ENCODE data around the gene PLXNC1. TPM values are rescaled to one million over a fixed set of nuclear protein-coding genes. Genes with fewer than 3 reads are reported as not detected.

Gene PLXNC1
- total RNA-seq, 1 donor from 2014 or later = 39.5 TPM

DNA sequence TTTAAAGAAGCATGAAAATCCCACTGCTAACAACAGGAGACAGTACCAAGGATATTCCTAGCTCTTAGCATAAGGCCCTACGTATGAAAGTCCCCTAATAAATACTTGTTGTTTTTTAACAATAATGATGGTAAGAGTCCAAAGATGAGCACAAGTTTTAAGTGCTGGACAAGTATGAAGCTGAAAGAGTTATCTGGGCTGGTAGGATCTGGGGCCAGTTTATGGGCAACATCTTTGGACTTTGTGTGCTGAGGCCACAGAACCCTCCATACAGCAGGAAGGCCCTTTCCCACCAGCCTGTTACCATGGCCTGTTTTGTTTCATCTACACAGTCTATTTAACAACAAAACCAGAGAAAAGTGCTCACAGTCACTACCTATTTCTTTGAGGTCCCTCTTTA is 12.5 kb upstream of the PLXNC1 start:
- no peak for DNase-seq

DNA sequence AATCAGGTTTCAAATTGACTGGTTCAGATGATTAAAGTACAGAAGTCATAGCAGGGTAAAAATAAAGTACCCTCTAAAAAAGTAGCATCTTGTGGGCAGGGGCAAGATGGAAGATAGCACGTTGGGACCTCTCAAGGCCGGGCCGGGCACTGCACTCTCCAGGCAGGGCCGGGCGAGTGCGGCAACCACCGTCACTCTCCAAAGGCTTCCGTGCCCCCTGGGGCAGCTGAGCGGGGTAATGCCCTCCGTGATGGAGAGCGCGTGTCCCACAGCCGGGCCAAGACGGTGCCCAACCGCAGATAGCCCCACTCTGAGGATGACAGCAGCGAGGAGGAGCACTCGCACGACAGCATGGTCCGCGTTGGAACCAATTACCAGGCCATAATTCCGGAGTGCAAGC is 8.6 kb upstream of the PLXNC1 start:
- DNase-seq = no peak

- DNase-seq = no peak
These were observed 7.8 kb upstream of the PLXNC1 start for GRCh38 chr12:94140556-94140955.

DNA sequence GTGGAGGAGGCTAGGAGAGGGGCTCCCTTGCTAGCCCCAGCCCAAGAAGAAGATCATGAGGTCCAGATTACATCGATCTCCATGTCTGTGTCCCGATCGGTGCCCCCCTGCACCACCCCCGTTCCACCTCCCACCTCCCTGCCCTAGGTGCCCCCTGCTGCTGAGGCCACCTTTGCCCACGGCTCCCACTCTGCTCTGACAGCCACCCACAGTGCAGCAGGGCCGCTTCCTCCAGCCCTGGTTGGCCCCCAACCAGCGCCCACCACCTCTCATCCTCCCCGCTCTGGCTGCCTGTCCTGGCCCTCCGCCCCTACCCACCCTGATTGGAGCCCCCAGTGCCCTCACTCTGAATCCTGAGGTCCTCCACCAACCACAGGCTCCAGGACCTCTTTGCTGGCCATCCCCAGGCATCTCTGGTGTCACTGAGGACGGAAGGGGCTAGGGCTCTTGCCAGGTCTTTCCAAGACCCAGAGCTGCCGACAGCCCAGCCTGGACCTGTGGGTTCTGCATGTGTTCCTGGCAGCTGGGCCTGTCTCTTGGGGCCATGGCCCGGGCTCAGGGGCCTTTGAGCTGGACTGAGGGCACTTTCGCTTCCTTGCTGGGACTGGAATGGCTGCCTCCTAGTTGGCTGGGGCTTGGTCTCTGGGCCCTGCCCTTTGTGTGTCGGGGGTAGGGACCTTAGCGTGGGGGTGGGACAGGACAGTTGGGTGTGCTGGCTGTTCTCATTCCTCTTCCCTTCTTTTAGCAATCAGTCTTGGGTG is 7.2 kb upstream of the PLXNC1 start:
- no peak for DNase-seq

- DNase-seq = no peak
These were observed 6.5 kb upstream of the PLXNC1 start for GRCh38 chr12:94141892-94142291.

DNA sequence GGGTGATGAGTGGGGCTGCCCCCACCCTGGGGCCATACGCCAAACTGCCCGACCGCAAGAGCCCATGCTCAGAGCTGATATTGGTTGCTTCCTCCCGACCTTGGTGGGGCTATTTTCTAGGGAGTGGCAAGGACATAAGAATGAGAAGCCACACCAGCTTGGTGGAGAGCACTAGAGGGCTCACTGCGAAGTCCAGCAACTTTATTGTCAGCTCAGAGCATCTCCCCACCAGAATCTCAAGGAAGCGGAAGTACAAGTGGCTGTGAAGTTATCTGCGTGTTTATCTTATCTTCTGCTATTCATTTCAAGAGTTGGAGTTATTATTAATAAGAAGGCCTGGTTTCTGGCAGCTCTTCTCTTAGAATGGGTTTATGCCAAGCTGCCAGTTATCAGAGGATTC is 4.9 kb upstream of the PLXNC1 start:
- no peak for DNase-seq

GRCh38 chr12:94143951-94144350 is 4.4 kb upstream of the PLXNC1 start:
- DNase-seq = no peak

DNA sequence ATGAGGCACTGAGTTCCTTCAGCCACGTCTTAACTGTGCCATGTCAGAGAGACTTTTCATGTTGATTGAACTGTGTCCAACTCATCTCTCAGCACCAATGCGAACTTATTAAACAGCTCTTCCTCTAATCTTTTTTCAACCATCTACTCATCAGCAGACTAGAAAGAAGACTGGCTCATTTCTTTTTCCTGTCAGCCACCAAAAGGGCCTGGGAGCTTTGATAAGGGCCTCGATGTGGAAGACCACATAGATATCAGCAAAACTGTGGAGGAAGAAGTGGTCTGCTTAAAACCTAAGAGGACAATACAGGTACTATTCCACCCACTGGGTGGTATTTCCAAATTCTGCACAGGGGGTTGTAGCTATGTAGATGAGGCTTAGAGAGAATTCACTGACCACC is 3.6 kb upstream of the PLXNC1 start:
- no peak for DNase-seq

GRCh38 chr12:94145191-94145983 is 3.0 kb upstream of the PLXNC1 start:
- no peak for DNase-seq

DNA sequence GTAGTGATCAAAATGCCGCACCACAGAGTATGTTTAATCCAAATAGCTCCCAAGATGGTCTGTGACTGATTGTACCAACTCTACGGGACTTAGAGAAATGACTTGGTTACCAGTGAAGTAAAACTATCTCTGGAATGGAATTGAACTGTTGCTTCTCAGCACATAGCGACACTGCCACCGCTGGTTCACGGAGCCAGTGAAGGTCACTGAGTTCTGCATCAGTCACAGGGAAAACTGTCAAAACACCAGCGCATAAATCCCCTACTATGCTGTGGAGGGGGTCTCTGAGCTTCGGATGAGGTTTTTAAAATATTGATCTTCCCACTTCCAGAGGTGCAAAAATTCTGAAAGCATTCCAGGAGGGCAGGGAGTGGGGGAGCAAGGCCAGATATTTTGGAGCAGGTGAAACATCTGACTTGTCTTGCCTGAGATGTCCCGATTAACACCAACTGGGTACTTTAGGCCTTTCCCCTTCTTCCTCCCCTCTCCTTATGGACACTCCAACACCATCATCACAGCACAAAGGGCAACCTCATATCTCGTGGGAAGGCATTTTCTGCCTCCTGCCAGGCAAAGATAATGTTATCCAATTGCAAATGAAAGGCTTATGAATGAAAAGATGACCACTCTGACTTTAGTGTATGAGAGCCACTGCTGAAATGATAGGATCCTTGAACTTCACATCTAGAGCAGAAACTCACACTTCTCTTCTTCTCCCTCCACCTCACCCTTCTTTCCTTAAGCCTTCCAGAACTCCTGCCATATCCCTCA is 2.0 kb upstream of the PLXNC1 start:
- no peak for DNase-seq

DNA sequence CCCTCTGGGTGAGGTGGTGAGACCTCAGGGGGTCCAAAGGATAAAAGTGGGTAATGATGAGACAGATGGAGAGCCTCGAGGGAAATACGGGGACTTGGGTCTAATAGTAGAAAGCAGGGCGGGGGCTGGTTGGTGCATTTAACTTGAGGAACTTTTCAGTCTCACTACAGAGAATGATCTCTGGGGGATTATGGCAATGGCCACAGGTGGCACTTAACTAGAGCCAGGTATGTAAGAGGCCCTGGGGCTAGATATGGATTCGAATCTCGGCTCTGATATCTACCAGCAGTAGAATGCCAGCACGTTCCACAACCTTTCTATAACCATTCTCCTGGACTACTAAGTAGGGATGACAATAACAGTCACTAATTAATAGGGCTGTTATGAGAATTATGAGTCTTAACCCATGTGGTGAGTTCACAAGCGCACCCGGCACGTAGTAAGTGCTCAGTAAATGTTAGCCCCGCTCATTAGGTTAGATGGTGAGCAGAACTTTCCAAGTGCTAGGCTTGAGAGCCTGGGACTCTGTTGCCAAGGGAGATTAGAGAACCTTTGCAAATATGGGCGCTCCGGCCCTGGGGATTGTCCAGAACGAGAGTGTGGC is 888 bp upstream of the PLXNC1 start:
- no peak for DNase-seq

DNA sequence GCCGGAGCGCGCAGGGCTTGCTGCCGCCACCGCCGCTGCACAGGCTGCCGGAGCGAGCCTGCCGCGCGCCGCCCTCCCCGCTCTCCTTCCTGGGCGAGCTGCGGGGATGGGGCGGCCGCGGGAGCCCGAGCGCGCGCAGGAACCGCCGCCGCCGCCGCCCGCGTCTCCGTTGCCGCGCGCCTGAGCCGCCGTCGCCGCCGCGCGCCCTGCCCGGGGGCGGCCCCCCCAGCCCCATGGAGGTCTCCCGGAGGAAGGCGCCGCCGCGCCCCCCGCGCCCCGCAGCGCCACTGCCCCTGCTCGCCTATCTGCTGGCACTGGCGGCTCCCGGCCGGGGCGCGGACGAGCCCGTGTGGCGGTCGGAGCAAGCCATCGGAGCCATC is 352 bp downstream of the PLXNC1 start:
- no peak for DNase-seq

DNA sequence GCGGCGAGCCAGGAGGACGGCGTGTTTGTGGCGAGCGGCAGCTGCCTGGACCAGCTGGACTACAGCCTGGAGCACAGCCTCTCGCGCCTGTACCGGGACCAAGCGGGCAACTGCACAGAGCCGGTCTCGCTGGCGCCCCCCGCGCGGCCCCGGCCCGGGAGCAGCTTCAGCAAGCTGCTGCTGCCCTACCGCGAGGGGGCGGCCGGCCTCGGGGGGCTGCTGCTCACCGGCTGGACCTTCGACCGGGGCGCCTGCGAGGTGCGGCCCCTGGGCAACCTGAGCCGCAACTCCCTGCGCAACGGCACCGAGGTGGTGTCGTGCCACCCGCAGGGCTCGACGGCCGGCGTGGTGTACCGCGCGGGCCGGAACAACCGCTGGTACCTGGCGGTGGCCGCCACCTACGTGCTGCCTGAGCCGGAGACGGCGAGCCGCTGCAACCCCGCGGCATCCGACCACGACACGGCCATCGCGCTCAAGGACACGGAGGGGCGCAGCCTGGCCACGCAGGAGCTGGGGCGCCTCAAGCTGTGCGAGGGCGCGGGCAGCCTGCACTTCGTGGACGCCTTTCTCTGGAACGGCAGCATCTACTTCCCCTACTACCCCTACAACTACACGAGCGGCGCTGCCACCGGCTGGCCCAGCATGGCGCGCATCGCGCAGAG is 873 bp downstream of the PLXNC1 start:
- DNase-seq = peak; percentile 38

- DNase-seq = no peak
These were observed 1.4 kb downstream of the PLXNC1 start for GRCh38 chr12:94149781-94150239.

GRCh38 chr12:94150240-94151121 is 2.1 kb downstream of the PLXNC1 start:
- no peak for DNase-seq

DNA sequence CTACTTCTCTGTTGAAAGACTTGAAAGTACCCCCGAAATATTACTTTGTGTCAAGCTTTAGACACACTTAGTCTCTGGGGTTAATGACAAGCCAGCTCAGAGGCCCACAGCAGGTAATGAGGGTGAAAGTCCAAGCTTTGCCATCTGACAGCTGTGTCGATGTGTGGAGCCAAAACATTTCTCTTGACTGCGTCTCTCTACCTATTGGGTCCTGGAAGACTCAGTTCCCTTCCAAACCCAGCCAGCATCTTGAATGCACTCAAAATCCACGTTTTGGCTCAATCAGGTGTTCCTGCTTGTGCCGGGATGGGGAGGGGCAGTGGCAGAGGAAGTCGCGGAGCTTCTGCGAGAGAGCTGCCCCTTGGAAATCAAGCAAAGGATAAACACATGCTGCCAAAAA is 3.2 kb downstream of the PLXNC1 start:
- no peak for DNase-seq

GRCh38 chr12:94152292-94153078 is 4.1 kb downstream of the PLXNC1 start:
- no peak for DNase-seq

DNA sequence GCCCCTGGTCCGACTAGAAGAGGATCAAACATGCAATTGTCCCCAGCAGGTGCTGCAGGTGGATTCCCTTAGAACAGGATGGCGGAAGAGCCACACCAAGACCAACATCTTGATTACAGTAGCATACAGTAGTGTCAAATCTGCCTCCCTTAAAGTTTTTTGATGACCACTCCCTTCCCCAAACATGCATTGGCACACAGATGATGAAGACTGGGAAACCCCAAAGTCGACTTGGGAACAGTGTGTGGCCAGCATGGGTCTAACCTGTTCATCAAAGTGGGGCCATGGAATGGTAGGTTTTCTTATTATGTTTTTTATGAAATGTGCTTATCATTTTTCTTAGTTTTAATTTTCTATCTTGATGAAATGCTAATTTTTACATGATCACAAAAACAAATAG is 8.8 kb downstream of the PLXNC1 start:
- DNase-seq = no peak

- DNase-seq = no peak
These were observed 9.6 kb downstream of the PLXNC1 start for GRCh38 chr12:94157981-94158411.

DNA sequence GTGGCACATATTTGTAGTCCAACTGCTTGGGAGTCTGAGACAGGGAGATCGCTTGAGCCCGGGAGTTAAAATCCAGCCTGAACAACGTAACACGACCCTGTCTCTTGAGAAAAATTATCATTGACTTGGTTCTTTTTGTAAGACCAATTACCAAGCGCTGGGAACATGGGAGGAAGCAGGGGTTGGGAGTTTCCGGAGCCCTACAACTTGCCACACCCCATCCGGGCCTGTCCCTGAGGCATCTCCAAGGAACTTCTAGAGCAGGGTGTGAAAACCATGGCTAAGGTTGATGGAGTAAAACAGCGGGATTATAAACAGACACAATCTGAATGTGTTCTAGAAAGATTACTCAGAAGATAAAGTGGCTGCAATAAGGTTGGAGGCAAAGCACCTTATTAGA is 10.3 kb downstream of the PLXNC1 start:
- no peak for DNase-seq
